ENCODE data around the gene KIAA0513.

- no peak for TF ChIP-seq CTCF (optimal IDR thresholded peaks at IDR 0.05 in 1 of 3, IDR thresholded peaks at IDR 0.05 in 1 of 3, conservative IDR thresholded peaks at IDR 0.05 in 1 of 3; ENCODE audit: extremely low read depth in 1 of 3, insufficient read depth in 2 of 3, low read length in 3 of 3)
- TF ChIP-seq EZH2 (IDR thresholded peaks at IDR 0.05; ENCODE audit: low read length) = no peak
Observed at GRCh38 chr16:84999200-84999599, 28.4 kb upstream of the KIAA0513 start.
